HT1080 (cell line): ENCODE measurements around the gene RASSF8. TPM values are rescaled to one million over a fixed set of nuclear protein-coding genes. Genes with fewer than 3 reads are reported as not detected.
A peak's percentile ranks its signal among the peaks of the same experiment; 100 is the strongest.

Experiments
- DNase-seq: peaks from one replicate; pipeline ENCODE4 v3.0.0-alpha.2; 2015; ENCODE audit warnings: low read depth
- polyA plus RNA-seq, 2 experiments: library from polyadenylated mRNA; depleted of rRNA; stranded (reverse); fragments of >200 nt; gene quantifications; 2 replicates each; pipeline ENCODE4 v1.2.3, GENCODE V29; 2015
- total RNA-seq: library from RNA; depleted of rRNA; stranded (reverse); fragments of >200 nt; shearing (Covaris generic); gene quantifications from 2 replicates; pipeline ENCODE4 v1.2.3, GENCODE V29; 2014; rRNA removed

The RASSF8 gene, protein sequence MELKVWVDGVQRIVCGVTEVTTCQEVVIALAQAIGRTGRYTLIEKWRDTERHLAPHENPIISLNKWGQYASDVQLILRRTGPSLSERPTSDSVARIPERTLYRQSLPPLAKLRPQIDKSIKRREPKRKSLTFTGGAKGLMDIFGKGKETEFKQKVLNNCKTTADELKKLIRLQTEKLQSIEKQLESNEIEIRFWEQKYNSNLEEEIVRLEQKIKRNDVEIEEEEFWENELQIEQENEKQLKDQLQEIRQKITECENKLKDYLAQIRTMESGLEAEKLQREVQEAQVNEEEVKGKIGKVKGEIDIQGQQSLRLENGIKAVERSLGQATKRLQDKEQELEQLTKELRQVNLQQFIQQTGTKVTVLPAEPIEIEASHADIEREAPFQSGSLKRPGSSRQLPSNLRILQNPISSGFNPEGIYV
- 33.5 and 45.6 TPM in 2 replicates for total RNA-seq
- 34.8 and 52.4 TPM in 2 replicates for polyA plus RNA-seq (2015; cell fraction: cytosol; rRNA removed)
- polyA plus RNA-seq (2015; cell fraction: nucleus; rRNA removed) = 40.5 and 44.7 TPM in 2 replicates

DNA sequence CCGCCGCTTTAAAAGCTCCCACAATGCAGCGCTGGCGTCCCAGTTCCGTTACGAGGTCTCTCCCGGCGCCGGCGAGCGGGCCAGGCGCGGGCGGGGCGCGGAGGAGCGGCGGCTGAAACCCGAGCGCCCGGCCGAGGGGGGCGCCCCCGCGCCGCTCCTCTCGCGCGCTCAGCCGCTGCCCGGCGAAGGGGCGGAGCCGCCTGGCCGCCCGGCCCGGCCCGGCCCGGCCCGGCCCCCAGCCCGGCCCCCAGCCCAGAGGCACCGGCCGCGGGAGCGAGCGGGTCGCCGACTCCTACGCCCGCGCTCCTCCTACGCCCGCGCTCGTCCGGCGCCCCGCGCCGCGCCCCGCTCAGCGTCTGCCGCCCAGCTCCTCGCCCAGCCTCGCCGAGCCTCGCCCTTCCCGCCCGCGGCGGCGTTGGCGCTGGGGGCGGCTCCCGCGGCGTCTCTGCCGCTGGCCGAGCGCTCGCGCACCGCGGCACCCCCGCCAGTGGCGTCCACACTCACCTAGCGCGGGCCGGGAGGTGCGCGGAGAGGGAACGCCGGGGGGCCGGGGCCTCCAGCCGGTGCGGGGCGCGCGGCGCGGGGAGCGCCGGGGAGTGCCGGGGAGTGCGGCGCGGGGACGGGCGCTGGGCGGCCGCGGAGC is at the start of gene RASSF8:
Gene RASSF8, plus strand, starts transcription at position 255 of the 643 bp plus-strand sequence. CDS start 96,662 bp downstream, outside the sequence.
- DNase-seq = no peak

DNA sequence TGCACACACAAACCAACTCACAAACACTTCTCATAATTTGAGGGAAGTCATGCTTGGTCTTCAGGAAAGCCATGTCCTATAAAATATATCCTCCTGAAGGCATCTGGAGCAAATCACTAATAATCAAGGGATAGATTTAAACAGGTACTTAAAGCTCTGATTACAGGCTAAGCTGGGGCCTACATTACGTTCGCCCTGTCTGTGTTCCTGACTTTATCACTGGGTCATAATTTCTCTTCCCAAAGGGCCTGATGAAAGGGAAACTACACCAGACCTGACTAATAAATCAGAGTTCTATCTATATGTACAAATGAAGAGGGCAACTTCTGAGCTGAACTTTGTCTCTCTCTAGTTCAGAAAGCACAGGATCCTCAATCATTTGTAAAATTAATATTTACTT is 43.9 kb upstream of the RASSF8 start:
- DNase-seq = no peak

- DNase-seq = peak; percentile 52
These were observed 33.9 kb upstream of the RASSF8 start for GRCh38 chr12:25924491-25925001.

GRCh38 chr12:25925064-25925463 is 33.4 kb upstream of the RASSF8 start:
- DNase-seq = no peak

GRCh38 chr12:25926536-25926935 is 31.9 kb upstream of the RASSF8 start:
- DNase-seq = no peak

GRCh38 chr12:25929142-25929541 is 29.3 kb upstream of the RASSF8 start:
- DNase-seq = peak; percentile 5

DNA sequence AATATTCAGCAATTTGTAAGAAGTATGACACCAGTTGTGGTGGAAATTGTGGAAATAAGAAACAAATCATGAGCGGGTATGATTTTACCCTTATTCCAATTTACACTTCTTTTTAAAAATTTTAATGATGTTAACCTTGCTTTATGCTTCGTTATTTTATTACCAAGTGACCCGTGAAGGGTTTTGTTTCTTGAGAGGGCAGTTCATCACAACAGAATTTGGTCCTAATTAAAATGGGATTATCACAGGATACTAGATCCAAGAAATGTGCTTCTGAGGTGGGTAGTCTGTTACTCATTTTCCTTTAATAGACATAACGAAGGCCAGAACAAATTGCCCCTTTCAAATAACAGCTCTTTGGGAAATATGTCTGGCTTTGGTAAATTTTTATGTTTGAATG is 25.5 kb upstream of the RASSF8 start:
- DNase-seq = no peak

DNA sequence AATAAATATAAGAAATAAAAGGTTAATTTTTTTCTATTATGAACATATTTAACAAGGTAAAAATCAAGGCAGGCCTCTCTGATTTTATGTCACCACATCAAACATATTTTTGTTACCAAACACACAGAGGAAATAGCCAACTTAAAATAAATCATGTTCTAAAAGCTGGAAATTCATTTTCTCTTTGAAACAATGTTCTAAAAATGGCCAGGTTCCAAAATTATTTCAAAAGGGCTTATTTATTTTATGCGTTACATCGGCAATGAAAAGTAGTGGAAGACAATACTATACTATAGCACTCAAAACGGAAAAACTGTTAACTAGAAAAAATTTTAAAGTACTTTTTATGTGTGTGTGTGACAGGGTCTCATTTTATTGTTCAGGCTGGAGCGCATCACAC is 24.0 kb upstream of the RASSF8 start:
- no peak for DNase-seq

DNA sequence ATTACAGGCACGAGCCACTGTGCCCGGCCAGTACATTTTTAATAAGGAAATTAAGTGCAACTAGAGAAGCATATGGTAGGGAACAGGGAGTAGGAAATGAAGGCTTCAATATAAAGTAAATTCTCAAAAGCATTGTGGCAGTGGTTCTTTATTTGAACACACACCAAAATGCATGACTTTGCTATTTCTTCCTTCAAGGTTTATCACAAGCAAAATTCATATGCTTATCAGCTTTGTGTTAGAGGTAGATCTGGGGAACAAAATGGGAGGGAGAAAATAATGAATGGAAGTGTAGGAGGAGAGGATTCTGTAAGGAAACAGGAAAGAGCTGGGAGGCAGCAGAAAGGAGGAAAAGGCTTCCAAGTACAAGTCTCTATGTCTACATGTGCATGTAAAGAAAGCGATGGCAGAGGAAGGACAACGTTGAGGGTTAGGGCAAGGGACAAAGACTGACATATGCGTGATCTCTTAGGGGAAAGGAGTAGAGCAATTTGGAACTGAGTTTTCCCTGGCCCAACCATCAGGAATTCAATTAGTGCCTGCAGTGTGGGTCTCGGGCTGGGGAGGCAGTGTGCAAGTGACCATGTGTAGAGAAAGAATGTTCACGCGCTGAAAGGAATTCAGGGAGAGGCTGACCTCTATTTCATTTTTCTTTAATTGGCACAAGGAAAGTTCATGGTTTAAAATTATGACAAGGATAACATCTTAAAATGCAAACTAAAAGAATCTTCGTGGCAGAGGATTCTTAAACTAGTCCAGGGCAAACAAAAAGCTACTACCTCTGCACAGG is 22.9 kb upstream of the RASSF8 start:
- no peak for DNase-seq

GRCh38 chr12:25937096-25937495 is 21.4 kb upstream of the RASSF8 start:
- no peak for DNase-seq

DNA sequence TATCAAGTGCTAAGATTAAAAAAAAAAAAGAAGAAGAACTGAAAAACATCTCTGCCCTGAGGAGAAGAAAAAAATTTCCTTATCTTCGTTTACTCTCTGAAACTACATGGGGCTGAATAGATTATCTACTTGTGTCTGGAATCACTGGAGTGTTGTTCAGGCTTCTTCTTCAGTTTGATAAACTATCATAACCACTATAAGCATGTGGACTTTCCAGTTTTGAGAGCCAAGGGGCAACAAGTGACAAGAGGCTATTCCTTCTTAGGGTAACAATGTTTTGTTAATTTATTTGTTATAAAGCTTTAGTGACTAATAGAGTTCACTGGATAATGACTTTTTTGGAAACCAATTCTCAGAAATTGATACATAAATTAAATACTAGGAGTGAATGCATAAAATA is 19.9 kb upstream of the RASSF8 start:
- DNase-seq = no peak

DNA sequence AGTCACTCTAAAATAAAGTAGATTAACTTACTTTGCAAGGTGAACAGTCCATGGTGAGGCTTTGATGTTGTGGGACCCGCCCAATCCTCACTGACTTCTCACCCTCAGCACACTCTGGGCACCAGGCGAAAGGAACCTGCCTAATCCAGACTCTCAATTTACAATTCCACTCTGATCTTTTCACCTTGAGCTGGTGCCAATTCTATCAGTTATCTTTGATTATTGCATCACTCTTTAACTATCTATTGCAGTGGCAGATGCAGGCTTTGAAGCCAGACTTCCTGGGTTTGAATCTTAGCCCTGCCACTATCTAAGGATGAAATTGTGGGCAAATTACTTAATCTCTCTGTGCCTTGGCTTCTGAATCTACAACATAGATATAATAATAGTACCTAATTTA is 18.9 kb upstream of the RASSF8 start:
- no peak for DNase-seq

GRCh38 chr12:25940886-25941285 is 17.6 kb upstream of the RASSF8 start:
- DNase-seq = peak; percentile 32

GRCh38 chr12:25942709-25943108 is 15.8 kb upstream of the RASSF8 start:
- no peak for DNase-seq

DNA sequence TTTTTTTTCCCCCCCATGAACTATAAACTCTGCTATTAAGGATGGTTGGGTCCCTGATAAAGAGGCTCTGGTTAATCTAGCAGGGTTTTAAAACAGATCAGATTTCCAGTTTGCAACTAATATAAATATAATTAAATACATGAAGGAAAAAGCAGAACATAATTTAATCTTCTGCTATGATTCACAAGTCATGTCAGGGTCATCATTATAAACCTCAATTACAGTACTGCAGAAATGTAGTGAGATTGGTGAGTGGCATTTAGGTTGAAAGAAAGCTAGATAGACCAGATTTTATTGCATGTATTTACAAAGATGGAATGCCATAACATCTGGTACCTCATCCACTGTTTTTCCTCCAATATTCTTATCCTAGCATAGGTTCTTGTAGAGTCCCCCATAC is 14.5 kb upstream of the RASSF8 start:
- DNase-seq = no peak

- no peak for DNase-seq
These were observed 9.1 kb upstream of the RASSF8 start for GRCh38 chr12:25949343-25949742.

DNA sequence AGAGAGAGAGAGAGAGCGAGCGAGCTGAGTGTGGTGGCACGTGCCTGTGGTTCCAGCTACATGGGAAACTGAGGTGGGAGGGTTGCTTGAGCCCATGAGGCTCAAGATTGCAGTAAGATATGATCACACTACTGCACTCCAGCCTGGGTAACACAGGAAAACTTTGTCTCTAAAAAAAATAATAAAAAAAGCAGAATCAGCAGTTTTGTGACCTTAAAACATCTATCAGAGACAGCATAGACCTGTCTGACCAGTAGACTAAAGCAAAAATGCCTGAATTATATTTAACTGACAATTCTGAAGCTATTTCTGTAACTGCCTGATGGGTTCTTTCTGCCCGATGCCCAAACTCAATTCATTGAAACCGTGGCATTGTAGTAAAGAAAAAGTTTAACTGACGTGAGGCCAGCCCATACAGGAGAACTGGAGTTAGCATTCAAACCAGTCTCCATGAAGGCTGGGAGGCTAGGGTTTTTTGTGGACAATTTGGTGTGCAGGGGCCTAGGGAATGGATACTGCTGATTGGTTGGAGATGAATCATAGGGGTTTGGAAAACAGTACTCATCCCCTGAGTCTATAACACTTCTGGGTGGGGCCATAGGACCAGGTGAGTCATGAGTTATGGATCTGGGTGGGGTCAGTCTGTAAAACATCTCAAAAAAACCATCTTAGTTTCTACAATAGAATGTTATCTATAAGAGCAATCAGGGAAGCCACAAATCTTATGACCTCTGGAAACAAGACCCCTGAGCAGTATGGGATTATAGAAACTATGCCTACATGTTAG is 8.0 kb upstream of the RASSF8 start:
- peak; percentile 61 for DNase-seq

- peak; percentile 96 for DNase-seq
These were observed 572 bp upstream of the RASSF8 start for GRCh38 chr12:25957793-25958427.

- DNase-seq = peak; percentile 60
These were observed 834 bp downstream of the RASSF8 start for GRCh38 chr12:25959071-25959961.
